ENCODE results near the gene WDR46.
A peak's percentile ranks its signal among the peaks of the same experiment; 100 is the strongest.

The WDR46 gene
- 76.6 to 223 reads per million in 2 experiments for total RNA-seq

DNA sequence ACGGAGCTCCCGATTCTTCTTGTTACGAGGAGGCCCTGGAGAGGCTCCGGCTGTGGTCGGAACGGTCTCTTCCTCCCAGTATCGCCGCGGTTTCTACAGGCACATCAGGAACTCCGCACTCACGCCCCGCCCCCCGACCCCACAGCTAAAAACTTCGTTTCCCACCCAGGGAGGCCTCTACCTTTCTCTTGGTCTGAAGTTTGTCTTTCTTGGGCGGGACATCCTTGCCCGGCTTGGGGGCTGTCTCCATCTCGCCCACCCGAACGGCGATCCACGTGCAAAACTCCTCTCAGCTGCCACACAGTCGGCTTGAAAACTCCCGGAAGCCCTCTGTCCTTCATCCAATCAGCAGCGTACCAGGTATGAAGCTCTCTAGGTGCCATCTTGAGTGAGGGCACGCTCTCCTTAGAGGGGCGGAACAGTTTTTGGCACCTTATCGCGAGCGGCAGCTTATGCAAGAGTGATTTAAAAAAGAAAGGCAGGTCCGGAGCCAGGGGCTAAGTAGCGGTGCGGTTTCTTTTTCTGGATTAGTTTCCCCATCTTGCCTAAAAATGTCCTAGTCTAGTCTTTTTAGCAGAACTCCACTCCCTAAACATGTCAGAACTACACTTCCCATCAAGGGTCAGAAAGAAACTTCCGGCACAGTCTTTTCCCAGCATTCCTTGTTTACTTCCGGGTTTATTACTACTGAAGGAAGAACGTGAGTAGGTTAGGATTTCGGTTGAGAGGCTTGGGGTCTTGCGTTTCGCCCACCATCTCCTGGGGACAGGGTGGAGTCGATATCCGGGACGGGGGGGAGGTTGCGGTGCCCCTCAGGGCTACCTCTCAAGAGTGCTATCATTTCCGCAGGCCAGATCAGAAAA is at the start of gene WDR46, which contains the start of gene PFDN6:
TSS of gene WDR46 (minus strand) at position 319 of the 863 bp plus-strand sequence. CDS start at position 250, 69 bp downstream.
TSS of gene PFDN6 (plus strand) at position 681 of the 863 bp plus-strand sequence. CDS start 256 bp downstream, outside the sequence.
- DNase-seq (ENCODE audit: low read depth), result peak; percentile 70

GRCh38 chr6:33336495-33336894 is 47.5 kb upstream of the WDR46 start:
- no peak for DNase-seq (ENCODE audit: low read depth)

- DNase-seq (ENCODE audit: low read depth), result no peak
These were observed 46.9 kb upstream of the WDR46 start for GRCh38 chr6:33335916-33336315.

DNA sequence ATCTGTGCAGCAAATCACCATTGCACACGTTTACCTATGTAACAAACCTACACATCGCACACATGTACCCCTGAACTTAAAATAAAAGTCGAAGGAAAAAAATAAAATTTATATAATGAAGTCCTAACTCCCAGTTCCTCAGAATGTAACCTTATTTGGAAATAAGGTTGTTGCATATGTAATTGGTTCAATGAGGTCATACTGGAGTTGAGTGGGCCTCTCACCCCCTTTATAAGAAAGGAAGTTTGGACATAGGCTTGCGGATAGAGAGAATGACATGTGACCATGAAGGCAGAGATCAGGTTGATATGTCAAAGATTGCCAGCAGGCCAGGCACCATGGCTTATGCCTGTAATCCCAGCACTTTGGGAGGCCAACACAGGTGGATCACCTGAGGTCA is 44.6 kb upstream of the WDR46 start:
- DNase-seq (ENCODE audit: low read depth), result no peak

DNA sequence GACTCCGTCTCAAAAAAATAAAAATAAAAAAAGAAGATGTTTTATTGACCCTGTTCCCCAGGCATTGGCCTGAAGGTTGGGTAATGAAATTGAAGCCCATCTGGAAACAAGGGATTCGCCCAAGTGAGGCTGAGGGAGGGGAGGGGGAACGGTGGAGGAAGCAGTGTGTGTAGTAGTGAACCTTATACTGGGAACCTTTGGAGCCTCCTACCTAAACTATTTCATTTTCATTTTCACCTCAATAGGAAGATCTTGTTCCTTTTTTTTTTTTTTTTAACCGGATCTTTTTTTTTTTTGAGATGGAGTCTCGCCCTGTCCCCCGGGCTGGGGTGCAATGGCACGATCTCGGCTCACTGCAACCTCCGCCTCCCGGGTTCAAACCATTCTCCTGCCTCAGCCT is 41.7 kb upstream of the WDR46 start:
- DNase-seq (ENCODE audit: low read depth), result no peak

- no peak for DNase-seq (ENCODE audit: low read depth)
These were observed 40.0 kb upstream of the WDR46 start for GRCh38 chr6:33329058-33329457.

DNA sequence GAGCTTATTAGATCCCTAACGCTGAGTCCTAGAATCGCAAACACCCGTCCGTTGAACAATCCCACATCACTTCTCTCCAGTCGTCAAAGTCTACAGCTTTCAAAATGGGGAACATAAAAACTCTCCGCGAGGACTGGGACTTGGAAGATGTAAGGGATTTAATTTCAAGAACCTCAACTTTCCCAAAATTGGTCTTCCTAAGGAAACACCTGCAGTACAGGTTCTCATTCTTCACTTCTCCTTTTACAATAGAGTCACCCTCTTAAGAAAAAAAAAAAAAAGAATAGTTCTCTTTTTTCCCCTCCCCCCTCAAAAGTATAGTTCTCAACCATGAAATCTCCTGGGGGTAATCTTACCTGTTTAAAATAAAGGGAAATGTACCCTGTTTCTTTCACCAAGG is 35.1 kb upstream of the WDR46 start:
- no peak for DNase-seq (ENCODE audit: low read depth)

DNA sequence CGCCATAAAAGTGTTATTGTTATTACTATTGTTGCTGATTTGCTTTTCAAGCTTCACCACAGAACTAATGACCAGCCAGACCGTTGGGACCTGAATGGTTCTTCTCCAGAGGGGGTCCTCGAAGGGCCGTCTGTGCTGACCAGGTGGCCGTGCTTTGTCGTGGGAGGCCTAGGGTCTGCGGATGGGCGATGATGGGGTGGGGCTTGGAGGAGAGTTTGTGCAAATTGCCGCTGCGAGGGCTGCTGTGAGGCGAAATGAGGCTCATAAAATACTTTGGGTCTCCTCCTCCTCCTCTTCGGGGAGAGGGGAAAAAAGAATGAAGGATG is 34.5 kb upstream of the WDR46 start:
- no peak for DNase-seq (ENCODE audit: low read depth)

- no peak for DNase-seq (ENCODE audit: low read depth)
These were observed 32.2 kb upstream of the WDR46 start for GRCh38 chr6:33321227-33321626.

- DNase-seq (ENCODE audit: low read depth), result no peak
These were observed 31.5 kb upstream of the WDR46 start for GRCh38 chr6:33320315-33321181.

GRCh38 chr6:33319939-33320314 is 30.9 kb upstream of the WDR46 start:
- no peak for DNase-seq (ENCODE audit: low read depth)

DNA sequence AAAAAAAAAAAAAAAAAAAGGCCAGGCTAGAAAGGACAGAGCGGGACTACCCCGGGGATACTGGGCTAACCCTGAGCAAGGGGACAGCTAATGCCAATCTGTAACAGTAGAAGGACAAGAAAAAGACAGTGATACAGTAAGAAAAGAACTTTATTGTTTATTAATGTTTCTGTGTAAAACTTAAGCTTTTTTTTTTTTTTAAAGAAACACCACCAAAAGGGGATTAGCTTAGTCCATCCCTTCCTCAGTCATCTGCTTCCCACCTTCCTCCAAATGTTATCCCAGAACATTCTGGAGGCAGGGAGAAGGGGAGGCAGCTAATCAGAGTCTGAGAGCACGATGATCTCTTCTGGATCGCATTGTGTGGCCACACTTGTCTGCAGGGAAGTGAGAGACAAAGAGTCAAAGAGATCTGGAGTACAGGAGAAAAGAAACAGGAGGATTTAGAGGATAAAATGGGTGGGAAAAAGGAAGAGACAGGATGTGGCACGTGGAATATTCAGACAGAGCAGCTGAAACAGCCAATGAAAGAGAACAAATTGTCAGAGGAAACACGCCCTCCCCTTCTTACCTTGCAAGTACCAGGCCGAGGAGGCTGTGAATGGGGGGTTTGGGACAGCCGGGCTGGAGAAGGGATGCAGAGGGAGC is 29.5 kb upstream of the WDR46 start:
- DNase-seq (ENCODE audit: low read depth), result no peak

- DNase-seq (ENCODE audit: low read depth), result peak; percentile 93
These were observed 28.8 kb upstream of the WDR46 start, which contains the start of gene ZBTB22 for GRCh38 chr6:33317669-33318425. ZBTB22 (minus strand) TSS chr6:33317744; CDS start chr6:33316916, 828 bp downstream.

DNA sequence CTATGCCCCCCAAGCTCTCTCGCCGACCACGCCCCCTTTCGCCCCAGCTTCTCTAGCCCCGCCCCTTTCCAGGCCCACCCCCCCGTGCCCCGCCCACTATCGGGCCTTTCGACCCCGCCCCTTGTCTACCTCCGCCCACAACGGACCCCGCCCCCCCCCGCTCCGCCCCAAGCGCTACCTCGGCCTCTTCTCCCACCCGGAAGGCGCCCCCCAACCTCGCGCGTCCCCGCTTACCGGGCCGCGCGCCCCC is 28.3 kb upstream of the WDR46 start:
- DNase-seq (ENCODE audit: low read depth), result no peak

GRCh38 chr6:33316603-33317418 is 27.8 kb upstream of the WDR46 start:
- DNase-seq (ENCODE audit: low read depth), result no peak

DNA sequence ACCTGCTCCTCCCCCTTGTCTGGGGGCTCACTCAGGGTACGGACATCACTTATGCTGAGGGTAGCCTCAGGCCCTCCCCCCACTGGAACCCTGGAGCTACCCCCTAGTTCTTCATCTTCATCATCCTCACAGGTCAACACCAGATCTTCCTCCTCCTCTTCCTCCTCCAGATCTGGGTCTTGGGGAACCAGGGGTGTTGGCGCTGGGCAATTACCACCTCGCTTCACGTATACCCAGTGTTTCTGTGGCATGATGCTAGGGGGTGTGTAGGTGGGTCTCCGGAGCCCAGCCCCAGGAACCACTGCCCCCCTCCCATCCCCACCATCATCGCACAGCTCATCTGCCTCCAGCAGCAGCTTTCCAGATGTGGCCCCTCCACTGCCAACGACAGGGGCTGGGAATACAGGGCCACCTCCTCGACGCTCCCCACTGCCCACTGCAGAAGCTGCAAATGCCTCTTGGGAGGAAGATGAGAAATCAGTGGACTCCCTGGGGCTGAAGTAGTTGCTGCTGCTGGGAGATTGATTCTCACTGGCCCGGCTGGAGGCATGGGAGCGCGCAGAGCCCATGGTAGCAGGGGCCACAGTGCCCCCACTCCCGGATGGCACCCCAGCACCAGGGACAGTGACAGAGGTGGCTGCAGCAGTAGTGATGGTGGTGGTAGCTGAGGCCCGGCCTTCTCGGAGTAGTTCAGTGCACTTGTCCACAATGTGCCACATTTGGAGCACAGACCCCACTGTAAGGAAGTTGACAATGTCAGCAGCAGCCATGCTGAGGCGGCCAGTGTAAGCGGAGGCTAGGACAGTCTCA is 27.0 kb upstream of the WDR46 start:
- DNase-seq (ENCODE audit: low read depth), result no peak

DNA sequence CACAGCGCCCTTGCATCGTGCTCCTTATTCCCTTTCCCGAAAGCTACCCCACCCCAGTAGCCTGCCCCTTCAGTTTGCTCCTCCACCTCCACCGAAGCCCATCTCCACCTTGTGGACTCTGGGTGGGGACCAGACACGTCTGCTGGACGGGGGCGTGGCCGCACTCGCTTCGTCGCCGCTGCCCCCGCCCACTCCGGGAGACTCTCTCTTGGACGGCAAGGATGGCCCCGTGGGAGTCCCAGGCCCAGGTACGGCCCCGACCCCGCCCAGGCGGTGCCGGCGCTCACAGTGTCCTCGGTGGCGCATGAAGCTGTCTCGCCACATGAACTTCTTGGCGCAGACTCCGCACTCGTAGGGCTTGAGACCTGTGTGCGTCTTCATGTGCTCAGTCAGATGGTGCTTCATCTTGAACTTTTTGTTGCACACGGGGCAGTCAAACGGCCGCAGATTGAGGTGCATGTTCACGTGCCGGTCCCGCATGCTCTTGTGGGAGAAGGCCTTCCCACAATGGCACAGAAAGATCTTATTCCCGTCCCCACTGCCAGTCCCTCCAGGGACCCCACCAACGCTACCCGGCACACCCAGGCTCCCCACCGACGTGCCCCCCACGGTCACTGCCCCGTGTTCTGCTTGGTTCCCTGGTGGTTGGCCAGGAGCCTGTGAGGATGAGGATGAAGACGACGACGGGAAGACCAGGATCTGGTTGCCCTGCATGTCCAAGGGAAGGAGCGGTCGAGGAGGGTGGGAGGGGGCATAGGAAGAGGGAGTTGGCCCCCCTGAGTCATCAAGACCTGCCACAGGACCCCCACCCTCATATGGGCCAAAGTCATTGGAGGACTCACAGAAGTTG is 26.1 kb upstream of the WDR46 start:
- DNase-seq (ENCODE audit: low read depth), result no peak

- peak; percentile 70 for DNase-seq (ENCODE audit: low read depth)
These were observed 25.5 kb upstream of the WDR46 start for GRCh38 chr6:33314515-33314942.

Data from T follicular helper cell (primary cell).